Activated naive CD4-positive, alpha-beta T cell treated with anti-CD3 and anti-CD28 coated beads, Interleukin-2, amount 10 ng/mL, durations not matched to agents 7 days and 5 days (primary cell): ENCODE measurements around the gene COL2A1.

Experiments
- CTCF ChIA-PET: fragments of 350-600 bp; sonication (Branson Sonifier 250); formaldehyde crosslinking; loops from one replicate; lab custom pipeline; 2021; ENCODE audit warnings: antibody characterized with exemption; lab: Charles Lee
- DNase-seq: peaks from one replicate; pipeline ENCODE4 v3.0.0-alpha.2; 2020
- H3K27ac Mint-ChIP-seq: one replicate; pipeline ENCODE4 v1.8.0; 2021; ENCODE audit warnings: mild to moderate bottlenecking, moderate library complexity, mixed read lengths
- H3K27me3 Mint-ChIP-seq: one replicate; pipeline ENCODE4 v1.8.0; 2021; ENCODE audit warnings: mild to moderate bottlenecking, mixed read lengths
- H3K36me3 Mint-ChIP-seq: one replicate; pipeline ENCODE4 v1.8.0; 2021; ENCODE audit warnings: mixed read lengths
- H3K4me1 Mint-ChIP-seq: one replicate; pipeline ENCODE4 v1.8.0; 2021; ENCODE audit warnings: mixed read lengths
- H3K4me3 Mint-ChIP-seq: one replicate; pipeline ENCODE4 v1.8.0; 2021; ENCODE audit warnings: mild to moderate bottlenecking, moderate library complexity, mixed read lengths
- H3K9me3 Mint-ChIP-seq: one replicate; pipeline ENCODE4 v1.8.0; 2021; ENCODE audit warnings: mixed read lengths

The COL2A1 gene

GRCh38 chr12:47954467-47955045 lies 49.7 kb downstream of the COL2A1 start:
- Mint-ChIP-seq H3K27me3 (peaks cover 78% of the 10 kb centered on the region), H3K27ac (no peak overlapping the region), H3K36me3 (no peaks in the 10 kb centered on the region), H3K9me3 (peaks cover 8% of the 10 kb centered on the region), H3K4me1 (peaks cover 6% of the 10 kb centered on the region), H3K4me3 (no peak overlapping the region)
- CTCF ChIA-PET, result interaction anchor here (1.7 kb wide), 1 partner anchor 9 kb away, joined by 8 read pairs; the partner anchor contains the start of gene TMEM106C
- no peak for DNase-seq

GRCh38 chr12:47954058-47954457 lies 50.2 kb downstream of the COL2A1 start:
- H3K27ac Mint-ChIP-seq, result no peak overlapping the region
- CTCF ChIA-PET, result interaction anchor here (1.7 kb wide), 1 partner anchor 9 kb away, joined by 8 read pairs; the partner anchor contains the start of gene TMEM106C
- DNase-seq, result no peak
- H3K27me3 Mint-ChIP-seq, result peaks cover 78% of the 10 kb centered on the region
- H3K4me1 Mint-ChIP-seq, result peaks cover 6% of the 10 kb centered on the region
- H3K4me3 Mint-ChIP-seq, result no peak overlapping the region
- H3K9me3 Mint-ChIP-seq, result peaks cover 6% of the 10 kb centered on the region
- no peaks in the 10 kb centered on the region for H3K36me3 Mint-ChIP-seq

GRCh38 chr12:47950856-47951468 lies 53.3 kb downstream of the COL2A1 start:
- CTCF ChIA-PET, result interaction anchor here (0.9 to 4.8 kb wide), 6 partner anchors 10 to 208 kb away, joined by 3 to 35 read pairs (median 18); partner anchors contain the start of genes TMEM106C and VDR
- H3K27me3 Mint-ChIP-seq, result peaks cover 69% of the 10 kb centered on the region
- H3K36me3 Mint-ChIP-seq, result no peaks in the 10 kb centered on the region
- peaks cover 6% of the 10 kb centered on the region for H3K4me1 Mint-ChIP-seq
- no peaks in the 10 kb centered on the region for H3K9me3 Mint-ChIP-seq
- no peak overlapping the region for H3K4me3 Mint-ChIP-seq
- no peak for DNase-seq
- H3K27ac Mint-ChIP-seq, result no peak overlapping the region

GRCh38 chr12:47949441-47950341 lies 54.6 kb downstream of the COL2A1 start:
- Mint-ChIP-seq H3K4me3 (no peak overlapping the region), H3K27me3 (peaks cover 72% of the 10 kb centered on the region), H3K27ac (no peak overlapping the region), H3K4me1 (peaks cover 6% of the 10 kb centered on the region), H3K36me3 (no peaks in the 10 kb centered on the region), H3K9me3 (no peaks in the 10 kb centered on the region)
- CTCF ChIA-PET, result interaction anchor here (0.7 to 4.8 kb wide), 24 partner anchors 8 to 249 kb away, joined by 3 to 35 read pairs (median 4); partner anchors contain the start of genes TMEM106C and VDR
- peak; percentile 64 for DNase-seq

- Mint-ChIP-seq H3K4me3 (no peak overlapping the region), H3K27ac (no peak overlapping the region), H3K4me1 (no peaks in the 10 kb centered on the region), H3K9me3 (no peaks in the 10 kb centered on the region), H3K27me3 (peaks cover 75% of the 10 kb centered on the region), H3K36me3 (no peaks in the 10 kb centered on the region)
- CTCF ChIA-PET, result interaction anchor here (0.7 to 2.2 kb wide), 9 partner anchors 9 to 228 kb away, joined by 3 to 7 read pairs (median 3); partner anchors contain the start of genes TMEM106C and VDR
- no peak for DNase-seq
Observed at GRCh38 chr12:47947341-47947740, 56.9 kb downstream of the COL2A1 start.

- Mint-ChIP-seq H3K9me3 (no peaks in the 10 kb centered on the region), H3K4me3 (no peak overlapping the region), H3K27me3 (peaks cover 78% of the 10 kb centered on the region), H3K27ac (peak overlapping the region; percentile 13), H3K4me1 (no peaks in the 10 kb centered on the region), H3K36me3 (no peaks in the 10 kb centered on the region)
- CTCF ChIA-PET, result interaction anchor here (0.7 to 2.2 kb wide), 10 partner anchors 8 to 206 kb away, joined by 3 to 7 read pairs (median 3); partner anchors contain the start of genes TMEM106C and VDR
- no peak for DNase-seq
Observed at GRCh38 chr12:47946413-47947323, 57.6 kb downstream of the COL2A1 start.

- Mint-ChIP-seq H3K4me3 (no peak overlapping the region), H3K36me3 (no peaks in the 10 kb centered on the region), H3K27me3 (peaks cover 80% of the 10 kb centered on the region), H3K4me1 (no peaks in the 10 kb centered on the region), H3K27ac (no peak overlapping the region), H3K9me3 (no peaks in the 10 kb centered on the region)
- CTCF ChIA-PET, result interaction anchor here (1.5 to 2.2 kb wide), 2 partner anchors 18 to 107 kb away, joined by 3 to 7 read pairs; partner anchors contain the start of gene TMEM106C
- no peak for DNase-seq
Observed at GRCh38 chr12:47945341-47945728, 58.9 kb downstream of the COL2A1 start.

GRCh38 chr12:47944685-47945340 lies 59.5 kb downstream of the COL2A1 start:
- CTCF ChIA-PET, result no interaction called here
- Mint-ChIP-seq H3K4me3 (no peak overlapping the region), H3K36me3 (no peaks in the 10 kb centered on the region), H3K27ac (no peak overlapping the region), H3K27me3 (peaks cover 79% of the 10 kb centered on the region), H3K9me3 (no peaks in the 10 kb centered on the region), H3K4me1 (no peaks in the 10 kb centered on the region)
- no peak for DNase-seq

GRCh38 chr12:47943623-47944340 lies 60.5 kb downstream of the COL2A1 start:
- H3K27me3 Mint-ChIP-seq, result peaks cover 77% of the 10 kb centered on the region
- H3K4me1 Mint-ChIP-seq, result no peaks in the 10 kb centered on the region
- H3K9me3 Mint-ChIP-seq, result no peaks in the 10 kb centered on the region
- no peaks in the 10 kb centered on the region for H3K36me3 Mint-ChIP-seq
- H3K4me3 Mint-ChIP-seq, result no peak overlapping the region
- CTCF ChIA-PET, result no interaction called here
- no peak overlapping the region for H3K27ac Mint-ChIP-seq
- no peak for DNase-seq

GRCh38 chr12:47942614-47943225 lies 61.6 kb downstream of the COL2A1 start:
- Mint-ChIP-seq H3K4me3 (no peak overlapping the region), H3K27ac (no peak overlapping the region), H3K36me3 (no peaks in the 10 kb centered on the region), H3K27me3 (peaks cover 81% of the 10 kb centered on the region), H3K4me1 (no peaks in the 10 kb centered on the region), H3K9me3 (no peaks in the 10 kb centered on the region)
- CTCF ChIA-PET, result no interaction called here
- no peak for DNase-seq

GRCh38 chr12:47941871-47942613 lies 62.2 kb downstream of the COL2A1 start:
- Mint-ChIP-seq H3K27me3 (peaks cover 75% of the 10 kb centered on the region), H3K36me3 (no peaks in the 10 kb centered on the region), H3K9me3 (no peaks in the 10 kb centered on the region), H3K4me3 (no peak overlapping the region), H3K27ac (no peak overlapping the region), H3K4me1 (no peaks in the 10 kb centered on the region)
- CTCF ChIA-PET, result no interaction called here
- peak; percentile 67 for DNase-seq

GRCh38 chr12:47941475-47941780 lies 62.8 kb downstream of the COL2A1 start:
- Mint-ChIP-seq H3K9me3 (no peaks in the 10 kb centered on the region), H3K4me3 (no peak overlapping the region), H3K36me3 (no peaks in the 10 kb centered on the region), H3K27ac (no peak overlapping the region), H3K4me1 (no peaks in the 10 kb centered on the region), H3K27me3 (peaks cover 69% of the 10 kb centered on the region)
- CTCF ChIA-PET, result no interaction called here
- no peak for DNase-seq
